Measurements from ENCODE around the gene HSD17B11.
"Not testable (repeated sequence)": the region's sequence is repeated elsewhere in the genome, so short reads cannot be mapped to it uniquely, and the experiment has no call there.

Gene HSD17B11

GRCh38 chr4:87299898-87300297 lies 91.1 kb downstream of the HSD17B11 start:
- DNase-seq = no peak

DNA sequence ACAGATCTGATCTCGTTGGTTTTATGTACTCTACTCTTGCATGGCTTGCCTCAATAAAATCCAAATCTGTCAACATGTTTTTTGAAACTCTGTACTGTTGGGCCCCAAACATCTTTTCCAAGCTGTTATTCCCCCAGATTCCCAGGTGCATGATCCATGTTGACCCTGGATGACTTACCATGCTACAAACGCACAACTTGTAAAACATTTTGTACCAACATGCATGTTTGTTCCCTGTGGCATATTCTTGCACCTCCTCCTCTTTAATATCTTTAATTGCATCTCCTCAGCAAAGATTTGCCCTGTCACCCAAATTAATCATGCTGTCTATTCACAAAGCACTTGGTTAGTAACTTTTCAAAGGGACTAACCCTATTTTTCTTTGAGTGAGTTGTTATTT lies 92.6 kb downstream of the HSD17B11 start:
- DNase-seq = no peak

DNA sequence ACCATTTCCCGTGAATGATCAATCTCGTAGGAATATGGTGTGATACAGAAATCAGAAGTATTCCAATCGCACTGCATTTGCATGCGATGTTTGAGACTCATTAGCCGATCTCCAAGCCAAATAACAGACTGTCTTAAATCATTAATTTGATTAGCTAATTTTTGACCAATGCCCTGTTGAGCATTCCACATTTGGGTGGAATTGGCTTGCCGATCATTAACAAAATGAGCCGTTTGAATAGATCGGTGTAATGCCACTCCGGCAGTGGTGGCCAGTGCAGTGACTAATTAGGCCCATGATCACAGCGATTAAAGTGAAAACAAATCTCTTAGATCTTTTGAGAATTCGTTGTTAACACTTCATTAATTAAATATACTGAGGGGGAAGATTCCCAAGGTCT lies 96.1 kb downstream of the HSD17B11 start:
- DNase-seq = not testable (repeated sequence)

DNA sequence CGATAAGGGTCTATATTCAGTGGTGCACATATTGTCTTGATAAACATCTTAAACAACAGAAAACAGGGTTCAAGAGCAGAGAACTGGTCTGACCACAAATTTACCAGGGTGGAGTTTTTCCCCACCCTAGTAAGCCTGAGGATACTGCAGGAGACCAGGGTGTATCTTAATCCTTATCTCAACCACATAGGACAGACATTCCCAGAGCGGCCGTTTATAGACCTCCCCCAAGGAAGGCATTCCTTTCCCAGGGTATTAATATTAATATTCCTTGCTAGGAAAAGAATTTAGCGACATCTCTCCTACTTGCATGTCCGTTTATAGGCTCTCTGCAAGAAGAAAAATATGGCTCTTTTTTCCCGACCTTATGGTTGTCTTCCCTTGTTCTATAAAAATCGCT lies 97.1 kb downstream of the HSD17B11 start:
- not testable (repeated sequence) for DNase-seq

DNA sequence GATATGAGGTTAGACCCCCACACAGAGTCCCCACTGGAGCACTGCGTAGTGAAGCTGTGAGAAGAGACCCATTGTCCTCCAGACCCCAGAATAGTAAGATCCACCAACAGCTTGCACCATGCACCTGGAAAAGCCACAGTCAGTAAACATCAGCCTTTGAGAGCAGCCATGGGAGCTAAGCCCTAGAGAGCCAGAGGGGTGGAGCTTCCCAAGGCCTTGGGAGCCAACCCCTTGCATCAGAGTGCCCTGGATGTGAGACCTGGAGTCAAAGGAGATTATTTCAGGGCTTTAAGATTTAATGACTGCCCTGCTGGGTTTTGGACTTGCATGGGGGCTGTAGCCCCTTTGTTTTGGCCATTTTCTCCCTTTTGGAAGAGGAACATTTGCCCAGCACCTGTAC lies 104.0 kb downstream of the HSD17B11 start:
- DNase-seq = no peak
